GM12892 (cell line): Measurements from ENCODE around the gene TMEM54.

Source experiments
- POLR2A ChIP-seq: IDR thresholded peaks from 2 replicates; pipeline ENCODE4 v1.6.1; 2011; ENCODE audit warnings: low read depth, low read length, control low read depth
- POLR2AphosphoS5 ChIP-seq: IDR thresholded peaks from 2 replicates; pipeline ENCODE4 v1.6.1; 2011; ENCODE audit warnings: low read depth, low read length, control low read depth
- TAF1 ChIP-seq: IDR thresholded peaks from 2 replicates; pipeline ENCODE4 v1.6.1; 2011; ENCODE audit warnings: low read depth, mild to moderate bottlenecking, control low read depth, low read length, borderline replicate concordance

- TF ChIP-seq POLR2A: no peak
- TF ChIP-seq POLR2AphosphoS5: no peak
- no peak for TF ChIP-seq TAF1
Observed at GRCh38 chr1:32848354-32849063, 52.7 kb downstream of the TMEM54 start.
